ENCODE results near the gene VENTX.

The VENTX gene

GRCh38 chr10:133272964-133273420, 35.3 kb downstream of the VENTX start:
- no peak overlapping the region for H3K4me3 ChIP-seq (ENCODE audit: low read depth, low read length)
- no peak for DNase-seq (ENCODE audit: low read depth)
- TF ChIP-seq, protein P1, sequence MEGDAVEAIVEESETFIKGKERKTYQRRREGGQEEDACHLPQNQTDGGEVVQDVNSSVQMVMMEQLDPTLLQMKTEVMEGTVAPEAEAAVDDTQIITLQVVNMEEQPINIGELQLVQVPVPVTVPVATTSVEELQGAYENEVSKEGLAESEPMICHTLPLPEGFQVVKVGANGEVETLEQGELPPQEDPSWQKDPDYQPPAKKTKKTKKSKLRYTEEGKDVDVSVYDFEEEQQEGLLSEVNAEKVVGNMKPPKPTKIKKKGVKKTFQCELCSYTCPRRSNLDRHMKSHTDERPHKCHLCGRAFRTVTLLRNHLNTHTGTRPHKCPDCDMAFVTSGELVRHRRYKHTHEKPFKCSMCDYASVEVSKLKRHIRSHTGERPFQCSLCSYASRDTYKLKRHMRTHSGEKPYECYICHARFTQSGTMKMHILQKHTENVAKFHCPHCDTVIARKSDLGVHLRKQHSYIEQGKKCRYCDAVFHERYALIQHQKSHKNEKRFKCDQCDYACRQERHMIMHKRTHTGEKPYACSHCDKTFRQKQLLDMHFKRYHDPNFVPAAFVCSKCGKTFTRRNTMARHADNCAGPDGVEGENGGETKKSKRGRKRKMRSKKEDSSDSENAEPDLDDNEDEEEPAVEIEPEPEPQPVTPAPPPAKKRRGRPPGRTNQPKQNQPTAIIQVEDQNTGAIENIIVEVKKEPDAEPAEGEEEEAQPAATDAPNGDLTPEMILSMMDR (conservative IDR thresholded peaks at IDR 0.05; ENCODE audit: low read depth, low read length), result no peak

DNA sequence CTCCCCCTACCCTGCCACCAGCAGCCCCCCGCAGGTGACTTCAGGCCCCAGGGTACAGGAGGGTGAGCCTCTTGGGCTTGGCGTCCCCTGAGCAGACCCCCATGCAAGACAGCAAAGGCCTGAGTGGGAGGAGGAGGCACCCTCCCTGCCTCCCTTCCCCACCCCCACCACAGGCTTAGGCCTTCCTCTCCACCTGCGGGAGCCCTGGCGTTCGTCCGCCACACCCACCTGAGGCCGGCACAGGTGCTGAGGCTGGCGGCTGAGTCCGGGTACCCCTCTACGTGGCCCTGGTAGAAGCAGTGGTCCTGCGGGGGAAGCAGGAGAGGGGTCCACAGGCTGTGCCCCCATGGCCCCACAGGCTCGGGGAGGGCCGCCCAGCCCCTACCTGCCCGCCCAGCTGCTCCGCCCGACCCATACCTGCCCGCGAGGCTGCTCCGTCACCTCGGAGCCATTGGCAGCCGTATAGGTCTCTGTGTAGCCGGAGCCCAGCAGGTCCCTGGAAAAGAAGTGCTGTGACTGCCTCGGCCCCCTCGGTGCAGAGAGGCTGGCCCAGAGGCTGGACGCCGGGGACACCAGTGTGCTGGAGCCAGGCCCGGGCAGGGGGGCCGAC, 36.0 kb downstream of the VENTX start:
- no peak for DNase-seq (ENCODE audit: low read depth)
- no peak overlapping the region for H3K4me3 ChIP-seq (ENCODE audit: low read depth, low read length)
- TF ChIP-seq, protein P1 (conservative IDR thresholded peaks at IDR 0.05; ENCODE audit: low read depth, low read length), result no peak

- DNase-seq (ENCODE audit: low read depth), result no peak
- TF ChIP-seq, protein P1 (conservative IDR thresholded peaks at IDR 0.05; ENCODE audit: low read depth, low read length), result no peak
- no peak overlapping the region for H3K4me3 ChIP-seq (ENCODE audit: low read depth, low read length)
Measured at GRCh38 chr10:133274751-133275683, 37.4 kb downstream of the VENTX start.

GRCh38 chr10:133275684-133276092, 38.0 kb downstream of the VENTX start:
- H3K4me3 ChIP-seq (ENCODE audit: low read depth, low read length), result no peak overlapping the region
- TF ChIP-seq, protein P1 (conservative IDR thresholded peaks at IDR 0.05; ENCODE audit: low read depth, low read length), result no peak
- DNase-seq (ENCODE audit: low read depth), result no peak

- H3K4me3 ChIP-seq (ENCODE audit: low read depth, low read length), result no peak overlapping the region
- DNase-seq (ENCODE audit: low read depth), result no peak
- TF ChIP-seq, protein P1 (conservative IDR thresholded peaks at IDR 0.05; ENCODE audit: low read depth, low read length), result no peak
Measured at GRCh38 chr10:133276100-133276434, 38.4 kb downstream of the VENTX start.

- no peak within 1 kb of the TSS for H3K4me3 ChIP-seq (ENCODE audit: low read depth, low read length)
- TF ChIP-seq, protein P1 (conservative IDR thresholded peaks at IDR 0.05; ENCODE audit: low read depth, low read length), result no peak
- DNase-seq (ENCODE audit: low read depth), result no peak
Measured at GRCh38 chr10:133276435-133277201, 39.0 kb downstream of the VENTX start, which contains the start of gene ADAM8. Gene ADAM8 (minus strand): TSS chr10:133276868. CDS start chr10:133276817, 51 bp downstream.

Measured in choroid plexus epithelial cell (primary cell).